ENCODE results near the gene NBAS. TPM values are rescaled to one million over a fixed set of nuclear protein-coding genes. Genes with fewer than 3 reads are reported as not detected.

The NBAS gene
- total and polyA plus RNA-seq, 10 of the 15 experiments (the other 5 are each of a cell fraction or from before 2014, with no cell fraction given) = 4.3 to 32.7 (median 20.8) TPM

GRCh38 chr2:15427987-15428386, 133.1 kb downstream of the NBAS start (continued):
- TF ChIP-seq REST (IDR thresholded peaks at IDR 0.05; ENCODE audit: low read depth, low read length) = no peak

GRCh38 chr2:15426606-15427005, 134.5 kb downstream of the NBAS start:
- TF ChIP-seq RBBP5 (conservative IDR thresholded peaks at IDR 0.05) (no peak), YBX1 (IDR thresholded peaks at IDR 0.05) (no peak), RELA (IDR thresholded peaks at IDR 0.05; ENCODE audit: borderline replicate concordance, partially characterized antibody) (no peak), MYB (IDR thresholded peaks at IDR 0.05; ENCODE audit: borderline replicate concordance, low read depth, low read length) (no peak), POLR2A (IDR thresholded peaks at IDR 0.05; ENCODE audit: low read depth, low read length) (no peak), SMAD5 (IDR thresholded peaks at IDR 0.05; ENCODE audit: low read depth) (no peak), HCFC1 (IDR thresholded peaks at IDR 0.05; ENCODE audit: low read length) (no peak), ZBTB40 (IDR thresholded peaks at IDR 0.05; ENCODE audit: borderline replicate concordance) (no peak), SPI1 (IDR thresholded peaks at IDR 0.05; ENCODE audit: borderline replicate concordance, insufficient read depth, low read depth, low read length) (no peak), CHD1 (IDR thresholded peaks at IDR 0.05; ENCODE audit: low read depth, low read length) (no peak), E2F4 (IDR thresholded peaks at IDR 0.05; ENCODE audit: low read depth, low read length) (no peak)
- H3K9me3 ChIP-seq (replicated peaks; ENCODE audit: control insufficient read depth, insufficient read depth, low read length) = no peaks in the 10 kb centered on the region
- no peaks in the 10 kb centered on the region for H3K36me3 ChIP-seq (ENCODE audit: control insufficient read depth in 2 of 2, insufficient read depth in 2 of 2, low read length in 1 of 2)
- H2AFZ ChIP-seq (ENCODE audit: control insufficient read depth, low read depth, low read length) = no peak overlapping the region
- RAD21 ChIA-PET (ENCODE audit: unreplicated experiment) = no interaction called here
- no peak for DNase-seq (ENCODE audit: low read depth, low spot score)
- in situ Hi-C loops (cut with MboI) = no loop called here
- no peaks in the 10 kb centered on the region for H3K4me1 ChIP-seq (ENCODE audit: control insufficient read depth, insufficient read depth, low read length)
- no peaks in the 10 kb centered on the region for H3K27me3 ChIP-seq (replicated peaks in 1 of 2; ENCODE audit: control insufficient read depth in 2 of 2, insufficient read depth in 2 of 2, low read length in 1 of 2)
- SMC1A ChIA-PET (ENCODE audit: uncharacterized antibody, unreplicated experiment) = interaction anchor here (0.9 to 1.5 kb wide), 2 partner anchors 9 to 11 kb away, joined by 3 to 4 read pairs; no protein-coding TSS in a partner anchor
- no peaks in the 10 kb centered on the region for H3K79me2 ChIP-seq (ENCODE audit: control insufficient read depth, insufficient read depth, low read length)
- no peak overlapping the region for H3K4me2 ChIP-seq (ENCODE audit: control insufficient read depth, insufficient read depth)
- 85% methylated on average over 5 of the region's 5 CpGs for WGBS (ENCODE audit: insufficient coverage, insufficient replicate concordance, low lambda C conversion rate, missing lambda C conversion rate)
- FAIRE-seq = no peak
- BruUV-seq (replicated peaks) = no TSS peak
- no peak overlapping the region for H3K9ac ChIP-seq (ENCODE audit: control insufficient read depth, insufficient read depth, low read length)
- intact Hi-C loops (cut with micrococcal nuclease; ENCODE audit: unreplicated experiment) = no loop called here
- H4K20me1 ChIP-seq (ENCODE audit: control insufficient read depth, insufficient read depth) = no peaks in the 10 kb centered on the region
- no peak overlapping the region for H3K4me3 ChIP-seq
- POLR2A ChIA-PET = no interaction called here
- no peak overlapping the region for H3K27ac ChIP-seq (ENCODE audit: control insufficient read depth, insufficient read depth)
- no peak for ATAC-seq
- CTCF ChIA-PET = no interaction called here

Data from GM12878 (cell line).